ENCODE data around the gene TRMT10A. TPM values are rescaled to one million over a fixed set of nuclear protein-coding genes. Genes with fewer than 3 reads are reported as not detected.
"Not testable (repeated sequence)": the region's sequence is repeated elsewhere in the genome, so short reads cannot be mapped to it uniquely, and the experiment has no call there.

Gene TRMT10A
- total and polyA plus RNA-seq, 3 donors from 2014 or later, result 13.1 to 21.4 (median 16.1) TPM

GRCh38 chr4:99536848-99537247 is 27.0 kb downstream of the TRMT10A start:
- Histone ChIP-seq H3K4me1 (no peaks in the 10 kb centered on the region), H3K4me3 (no peak overlapping the region), H3K36me3 (ENCODE audit: low read depth, missing control alignments) (no peaks in the 10 kb centered on the region), H3K9me3 (no peaks in the 10 kb centered on the region), H3K27ac (no peak overlapping the region), H3K27me3 (no peaks in the 10 kb centered on the region)
- TF ChIP-seq, protein P1, sequence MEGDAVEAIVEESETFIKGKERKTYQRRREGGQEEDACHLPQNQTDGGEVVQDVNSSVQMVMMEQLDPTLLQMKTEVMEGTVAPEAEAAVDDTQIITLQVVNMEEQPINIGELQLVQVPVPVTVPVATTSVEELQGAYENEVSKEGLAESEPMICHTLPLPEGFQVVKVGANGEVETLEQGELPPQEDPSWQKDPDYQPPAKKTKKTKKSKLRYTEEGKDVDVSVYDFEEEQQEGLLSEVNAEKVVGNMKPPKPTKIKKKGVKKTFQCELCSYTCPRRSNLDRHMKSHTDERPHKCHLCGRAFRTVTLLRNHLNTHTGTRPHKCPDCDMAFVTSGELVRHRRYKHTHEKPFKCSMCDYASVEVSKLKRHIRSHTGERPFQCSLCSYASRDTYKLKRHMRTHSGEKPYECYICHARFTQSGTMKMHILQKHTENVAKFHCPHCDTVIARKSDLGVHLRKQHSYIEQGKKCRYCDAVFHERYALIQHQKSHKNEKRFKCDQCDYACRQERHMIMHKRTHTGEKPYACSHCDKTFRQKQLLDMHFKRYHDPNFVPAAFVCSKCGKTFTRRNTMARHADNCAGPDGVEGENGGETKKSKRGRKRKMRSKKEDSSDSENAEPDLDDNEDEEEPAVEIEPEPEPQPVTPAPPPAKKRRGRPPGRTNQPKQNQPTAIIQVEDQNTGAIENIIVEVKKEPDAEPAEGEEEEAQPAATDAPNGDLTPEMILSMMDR (IDR thresholded peaks at IDR 0.05), result no peak
- TF ChIP-seq POLR2A (IDR thresholded peaks at IDR 0.05), result no peak
- 51 to 60% methylated on average over 2 of the region's 2 CpGs for WGBS, 2 donors
- intact Hi-C loops (cut with DNase I; ENCODE audit: low total_unique reads), result no loop called here
- no peak for DNase-seq

DNA sequence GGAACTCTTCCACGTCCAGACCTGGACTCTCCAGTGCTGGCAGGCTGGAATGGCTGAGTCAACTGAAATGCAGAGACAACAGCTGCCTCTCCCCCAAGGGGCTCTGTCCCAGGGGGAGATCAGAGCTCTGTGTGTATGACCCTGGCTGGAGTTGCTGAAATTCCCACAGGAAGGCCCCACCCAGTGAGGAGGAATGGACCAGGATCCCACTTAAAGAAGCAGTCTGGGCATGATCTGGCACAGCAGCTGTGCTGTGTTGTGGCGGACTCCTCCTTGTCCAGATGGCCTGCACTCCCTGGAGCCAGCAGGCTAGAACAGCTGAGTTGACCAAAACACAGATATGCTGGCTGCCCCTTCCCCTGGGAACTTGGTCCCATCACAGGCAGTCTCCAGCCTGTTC is 27.6 kb downstream of the TRMT10A start:
- H3K27me3 ChIP-seq, result no peaks in the 10 kb centered on the region
- H3K36me3 ChIP-seq (ENCODE audit: low read depth, missing control alignments), result no peaks in the 10 kb centered on the region
- TF ChIP-seq POLR2A (IDR thresholded peaks at IDR 0.05), result no peak
- TF ChIP-seq, protein P1 (IDR thresholded peaks at IDR 0.05), result no peak
- H3K4me1 ChIP-seq, result no peaks in the 10 kb centered on the region
- DNase-seq, result no peak
- H3K27ac ChIP-seq, result no peak overlapping the region
- intact Hi-C loops (cut with DNase I; ENCODE audit: low total_unique reads), result no loop called here
- H3K4me3 ChIP-seq, result no peak overlapping the region
- no peaks in the 10 kb centered on the region for H3K9me3 ChIP-seq
- WGBS, 2 donors, result 50 to 61% methylated on average over 1 to 2 of the region's 2 CpGs

DNA sequence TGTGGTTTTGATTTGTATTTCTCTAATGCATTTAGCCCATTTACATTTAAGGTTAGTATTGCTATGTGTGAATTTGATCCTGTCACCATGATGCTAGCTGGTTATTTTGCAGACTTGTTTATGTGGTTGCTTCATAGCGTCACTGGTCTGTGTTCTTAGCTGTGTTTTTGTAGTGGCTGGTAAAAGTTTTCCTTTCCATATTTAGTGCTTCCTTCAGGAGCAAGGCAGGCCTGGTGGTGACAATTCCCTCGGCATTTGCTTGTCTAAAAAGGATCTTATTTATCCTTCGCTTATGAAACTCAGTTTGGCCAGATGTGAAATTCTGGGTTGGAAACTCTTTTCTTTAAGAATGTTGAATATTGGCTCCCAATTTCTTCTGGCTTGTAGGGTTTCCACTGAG is 29.1 kb downstream of the TRMT10A start:
- H3K36me3 ChIP-seq (ENCODE audit: low read depth, missing control alignments); H3K4me1 ChIP-seq; intact Hi-C loops (cut with DNase I; ENCODE audit: low total_unique reads); H3K27ac ChIP-seq; H3K27me3 ChIP-seq; H3K9me3 ChIP-seq; DNase-seq; H3K4me3 ChIP-seq: not testable (repeated sequence)
- 76 to 85% methylated on average over 3 of the region's 3 CpGs for WGBS, 2 donors

GRCh38 chr4:99529956-99530355 is 33.9 kb downstream of the TRMT10A start:
- 69 to 71% methylated on average over 3 of the region's 3 CpGs for WGBS, 2 donors
- no peaks in the 10 kb centered on the region for H3K9me3 ChIP-seq
- no peaks in the 10 kb centered on the region for H3K27me3 ChIP-seq
- TF ChIP-seq, protein P1 (IDR thresholded peaks at IDR 0.05), result no peak
- TF ChIP-seq POLR2A (IDR thresholded peaks at IDR 0.05), result no peak
- H3K4me3 ChIP-seq, result no peak overlapping the region
- intact Hi-C loops (cut with DNase I; ENCODE audit: low total_unique reads), result no loop called here
- DNase-seq, result no peak
- H3K4me1 ChIP-seq, result no peaks in the 10 kb centered on the region
- no peak overlapping the region for H3K27ac ChIP-seq
- H3K36me3 ChIP-seq (ENCODE audit: low read depth, missing control alignments), result no peaks in the 10 kb centered on the region

DNA sequence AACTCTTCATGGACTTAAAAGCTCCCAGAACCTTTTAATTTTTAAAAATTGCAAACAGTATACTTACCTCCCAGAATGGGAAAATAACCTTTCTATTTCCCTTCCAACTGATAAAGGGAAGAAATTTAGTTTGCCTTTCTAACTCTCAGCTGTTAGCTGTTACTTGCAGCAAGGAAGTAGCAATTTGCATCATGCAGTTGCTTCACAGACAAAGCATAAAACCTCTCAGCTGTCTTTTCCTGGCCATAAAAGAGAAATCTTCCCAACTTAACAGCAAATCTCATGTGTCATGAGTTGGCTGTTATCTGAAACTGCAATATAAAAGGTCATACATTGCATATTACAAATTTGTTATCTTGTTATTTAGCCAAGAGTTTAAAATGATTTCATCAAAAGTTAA is 34.6 kb downstream of the TRMT10A start:
- no peak for TF ChIP-seq POLR2A (IDR thresholded peaks at IDR 0.05)
- no peaks in the 10 kb centered on the region for H3K27me3 ChIP-seq
- no peak for DNase-seq
- H3K9me3 ChIP-seq, result no peaks in the 10 kb centered on the region
- H3K27ac ChIP-seq, result no peak overlapping the region
- intact Hi-C loops (cut with DNase I; ENCODE audit: low total_unique reads), result no loop called here
- no peaks in the 10 kb centered on the region for H3K4me1 ChIP-seq
- no peaks in the 10 kb centered on the region for H3K36me3 ChIP-seq (ENCODE audit: low read depth, missing control alignments)
- no peak overlapping the region for H3K4me3 ChIP-seq

GRCh38 chr4:99518601-99519295 is 45.1 kb downstream of the TRMT10A start:
- Histone ChIP-seq H3K9me3 (no peaks in the 10 kb centered on the region), H3K27me3 (no peaks in the 10 kb centered on the region), H3K4me3 (no peak overlapping the region), H3K27ac (no peak overlapping the region), H3K4me1 (no peaks in the 10 kb centered on the region), H3K36me3 (ENCODE audit: low read depth, missing control alignments) (no peaks in the 10 kb centered on the region)
- DNase-seq, result no peak
- TF ChIP-seq POLR2A (IDR thresholded peaks at IDR 0.05), result no peak
- TF ChIP-seq, protein P1 (IDR thresholded peaks at IDR 0.05), result no peak
- WGBS, 2 donors, result 64 to 67% methylated on average over 6 of the region's 6 CpGs
- intact Hi-C loops (cut with DNase I; ENCODE audit: low total_unique reads), result no loop called here
